Muscle of leg (tissue), 11 donors: Measurements from ENCODE around the gene GUCA2A. TPM values are rescaled to one million over a fixed set of nuclear protein-coding genes. Genes with fewer than 3 reads are reported as not detected.

Experiments
- DNase-seq: peaks from one replicate; pipeline ENCODE4 v3.0.0; 2013
- H3K27ac ChIP-seq: one replicate; pipeline ENCODE4 v1.5.1; 2013; ENCODE audit warnings: mild to moderate bottlenecking, low read length, control low read depth
- H3K27me3 ChIP-seq: one replicate; pipeline ENCODE4 v1.6.1; 2013; ENCODE audit warnings: low read length; ENCODE audit not compliant: control insufficient read depth, insufficient read depth
- H3K36me3 ChIP-seq: one replicate; pipeline ENCODE4 v1.6.1; 2013; ENCODE audit warnings: low read length; ENCODE audit not compliant: control insufficient read depth, insufficient read depth
- H3K4me1 ChIP-seq: one replicate; pipeline ENCODE4 v1.6.1; 2013; ENCODE audit warnings: low read length; ENCODE audit not compliant: control insufficient read depth, insufficient read depth
- H3K4me3 ChIP-seq: one replicate; pipeline ENCODE4 v1.5.1; 2013; ENCODE audit warnings: low read length, control low read depth
- H3K9me3 ChIP-seq: replicated peaks from 2 replicates; pipeline ENCODE4 v1.6.1; 2013; ENCODE audit warnings: low read depth, low read length; ENCODE audit not compliant: control insufficient read depth
- WGBS: methylation state at CpG from one replicate; pipeline ENCODE4 v1.1.5; 2013; ENCODE audit warnings: missing lambda C conversion rate; ENCODE audit not compliant: insufficient coverage; 5-methylcytosine and 5-hydroxymethylcytosine counted together
- polyA plus RNA-seq, 8 donors: library from polyadenylated mRNA; unstranded; fragments of 120-200 nt; gene quantifications; one replicate each; pipeline versions ENCODE4 v1.2.1 to v1.2.3, GENCODE V29; 2013; ENCODE audit warnings: inconsistent platforms in 1 of 8, low replicate concordance in 1 of 8; ENCODE audit not compliant: insufficient read length in 8 of 8, insufficient read depth in 1 of 8
- total RNA-seq: library from RNA; stranded (reverse); fragments of 120-200 nt; gene quantifications from one replicate; pipeline ENCODE4 v1.2.4, GENCODE V29; 2013

Gene GUCA2A
- total and polyA plus RNA-seq, 9 donors = 1.0 to 1.5 TPM; not detected in 7

DNA sequence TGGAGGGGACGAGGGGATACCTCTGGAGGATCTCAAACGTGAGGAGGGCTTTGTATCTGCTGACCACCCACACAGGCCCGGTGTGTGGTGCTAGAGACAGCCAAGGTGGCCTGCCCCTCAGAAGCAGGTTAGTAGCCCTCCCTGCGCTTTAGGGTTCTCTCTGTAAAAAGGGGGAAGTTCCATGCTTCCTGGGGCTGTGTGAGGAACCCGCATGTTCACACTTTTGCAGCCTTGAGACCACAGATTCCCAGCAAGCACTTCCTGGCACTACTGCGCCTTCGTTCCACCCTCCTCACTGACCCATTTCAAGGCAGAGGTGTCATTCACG, 19.2 kb downstream of the GUCA2A start:
- H3K4me1 ChIP-seq = peaks cover 23% of the 10 kb centered on the region
- H3K36me3 ChIP-seq = no peaks in the 10 kb centered on the region
- 41% methylated on average over 6 of the region's 8 CpGs for WGBS
- H3K4me3 ChIP-seq = no peak overlapping the region
- DNase-seq = no peak
- peaks cover 27% of the 10 kb centered on the region for H3K27me3 ChIP-seq
- H3K9me3 ChIP-seq = no peaks in the 10 kb centered on the region
- no peak overlapping the region for H3K27ac ChIP-seq

DNA sequence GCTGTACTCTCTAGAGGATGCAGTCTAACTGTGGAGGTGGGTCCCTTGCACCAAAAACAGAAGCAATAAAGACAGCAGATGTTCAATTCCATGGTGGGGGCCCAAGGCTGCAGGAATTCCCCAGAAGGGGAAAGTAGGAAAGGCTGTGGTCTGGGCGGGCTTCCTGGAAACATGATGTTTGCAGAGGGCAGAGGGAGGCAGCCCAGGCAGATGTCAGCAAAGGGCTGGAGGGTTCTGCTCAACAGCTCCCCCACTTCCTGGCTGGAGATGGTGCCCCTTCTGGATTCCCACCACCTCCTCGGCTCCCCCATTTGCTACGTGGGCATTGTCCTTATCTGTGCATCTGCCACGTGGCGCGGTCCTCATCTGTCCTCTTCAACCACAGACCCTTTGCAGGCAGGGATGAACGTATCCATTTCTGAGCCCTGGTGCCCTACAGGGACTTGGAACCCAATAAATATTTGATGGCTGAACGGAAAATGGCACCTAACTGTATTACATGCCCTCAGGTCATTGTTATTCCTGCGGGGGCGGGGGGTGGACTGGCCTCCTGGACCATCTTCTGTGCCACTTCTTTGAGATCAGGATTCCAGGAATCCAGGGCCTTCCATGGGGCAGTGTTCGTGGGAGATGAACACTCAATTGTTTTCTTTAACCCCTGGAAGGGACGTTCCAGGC, 19.7 kb downstream of the GUCA2A start:
- H3K4me3 ChIP-seq = no peak overlapping the region
- no peaks in the 10 kb centered on the region for H3K36me3 ChIP-seq
- no peak for DNase-seq
- H3K4me1 ChIP-seq = peaks cover 23% of the 10 kb centered on the region
- H3K27ac ChIP-seq = no peak overlapping the region
- H3K27me3 ChIP-seq = peaks cover 27% of the 10 kb centered on the region
- H3K9me3 ChIP-seq = no peaks in the 10 kb centered on the region
- WGBS = 72% methylated on average over 11 of the region's 12 CpGs

GRCh38 chr1:42143896-42144710, 20.4 kb downstream of the GUCA2A start:
- no peaks in the 10 kb centered on the region for H3K9me3 ChIP-seq
- H3K27ac ChIP-seq = no peak overlapping the region
- H3K4me1 ChIP-seq = peaks cover 23% of the 10 kb centered on the region
- 21% methylated on average over 5 of the region's 13 CpGs for WGBS
- H3K36me3 ChIP-seq = no peaks in the 10 kb centered on the region
- H3K27me3 ChIP-seq = peaks cover 27% of the 10 kb centered on the region
- H3K4me3 ChIP-seq = no peak overlapping the region
- peak; percentile 30 for DNase-seq

DNA sequence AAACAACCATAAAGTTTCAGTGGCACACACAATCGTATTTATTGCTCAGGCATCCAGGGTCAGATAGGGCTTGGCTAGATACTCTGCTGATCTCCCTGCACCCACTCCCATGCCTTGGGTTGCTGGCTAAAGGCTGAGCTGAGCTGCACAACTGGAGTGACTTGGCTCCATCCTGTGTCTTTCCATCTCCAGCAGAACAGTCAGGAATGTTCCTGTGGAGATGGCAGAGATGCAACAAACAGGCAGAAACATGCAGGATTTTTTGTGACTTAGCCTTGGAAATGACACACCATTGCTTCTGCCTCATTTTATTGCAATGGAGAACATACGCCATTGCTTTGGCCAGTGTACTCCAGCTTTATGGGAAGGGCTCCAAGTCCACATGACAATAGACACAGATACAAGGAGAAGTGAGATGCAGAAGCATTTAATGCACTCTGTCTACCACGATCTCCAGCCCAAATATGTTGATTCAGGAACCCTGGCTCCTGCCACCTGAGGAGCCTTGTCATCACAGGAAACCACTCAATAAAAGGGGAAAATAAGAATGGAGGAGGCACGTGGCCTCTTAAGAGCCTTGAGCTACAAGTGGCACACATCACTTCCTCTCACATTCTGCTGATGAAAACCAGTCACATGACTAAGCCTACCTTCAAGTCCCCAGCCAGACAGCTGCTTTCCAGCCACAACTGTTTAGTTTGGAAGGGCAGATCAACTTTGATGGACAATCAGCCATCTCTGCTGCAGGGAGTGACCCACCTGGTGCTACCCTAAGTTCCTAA, 21.5 kb downstream of the GUCA2A start:
- H3K27me3 ChIP-seq = peaks cover 27% of the 10 kb centered on the region
- peaks cover 23% of the 10 kb centered on the region for H3K4me1 ChIP-seq
- no peaks in the 10 kb centered on the region for H3K36me3 ChIP-seq
- DNase-seq = no peak
- WGBS = 41% methylated on average over 2 of the region's 4 CpGs
- H3K9me3 ChIP-seq = no peaks in the 10 kb centered on the region
- H3K27ac ChIP-seq = no peak overlapping the region
- no peak overlapping the region for H3K4me3 ChIP-seq

DNA sequence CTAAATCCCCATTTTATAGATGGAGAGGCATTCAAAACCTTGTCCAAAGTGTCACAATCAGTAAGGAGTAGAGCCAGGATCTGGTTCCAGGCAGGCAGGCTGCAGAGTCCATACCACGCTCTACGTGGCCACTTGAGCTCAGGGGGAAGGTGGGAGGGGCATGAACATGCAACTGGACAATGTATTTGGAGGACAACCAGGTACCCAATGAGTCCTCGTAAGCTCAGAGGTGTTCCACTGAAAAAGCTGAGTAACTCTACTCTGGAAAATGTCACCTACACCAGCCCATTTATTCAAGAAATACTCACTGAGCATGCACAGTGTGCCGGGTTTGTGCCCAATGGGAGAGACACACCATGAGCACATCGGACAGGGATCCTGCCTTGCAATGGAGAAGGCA, 22.6 kb downstream of the GUCA2A start:
- H3K27me3 ChIP-seq = peaks cover 27% of the 10 kb centered on the region
- no peaks in the 10 kb centered on the region for H3K9me3 ChIP-seq
- DNase-seq = no peak
- H3K4me3 ChIP-seq = no peak overlapping the region
- no peak overlapping the region for H3K27ac ChIP-seq
- WGBS = 66% methylated on average over 4 of the region's 5 CpGs
- H3K4me1 ChIP-seq = peaks cover 23% of the 10 kb centered on the region
- no peaks in the 10 kb centered on the region for H3K36me3 ChIP-seq

- 63% methylated on average over 1 of the region's 2 CpGs for WGBS
- Histone ChIP-seq H3K4me3 (no peak overlapping the region), H3K36me3 (no peaks in the 10 kb centered on the region), H3K9me3 (no peaks in the 10 kb centered on the region), H3K27ac (no peak overlapping the region), H3K27me3 (peaks cover 17% of the 10 kb centered on the region), H3K4me1 (peaks cover 17% of the 10 kb centered on the region)
- no peak for DNase-seq
These were observed 24.4 kb downstream of the GUCA2A start for GRCh38 chr1:42140191-42140590.

DNA sequence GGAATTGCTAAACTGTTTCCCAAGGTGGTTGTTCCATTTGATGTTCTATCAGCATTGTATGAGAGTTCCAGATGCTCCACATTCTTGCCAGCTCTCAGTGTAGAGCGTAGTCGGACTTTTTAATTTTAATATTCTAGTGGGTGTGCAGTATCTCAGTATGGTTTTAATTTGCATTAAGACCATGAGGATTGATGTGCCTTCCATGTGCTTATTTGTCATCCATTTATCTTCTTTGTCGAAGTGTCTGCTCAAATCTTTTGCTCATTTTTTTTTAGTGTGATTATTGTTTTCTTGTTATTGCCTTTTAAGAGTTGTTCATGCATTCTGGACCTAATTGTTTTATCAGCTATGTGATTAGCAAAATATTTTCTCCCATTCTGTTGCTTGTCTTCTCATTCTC, 25.1 kb downstream of the GUCA2A start:
- Histone ChIP-seq H3K4me3 (no peak overlapping the region), H3K9me3 (no peaks in the 10 kb centered on the region), H3K4me1 (peaks cover 10% of the 10 kb centered on the region), H3K27ac (no peak overlapping the region), H3K36me3 (no peaks in the 10 kb centered on the region), H3K27me3 (peaks cover 14% of the 10 kb centered on the region)
- WGBS = no CpG with 5 or more reads among the region's 3 CpGs
- DNase-seq = no peak

DNA sequence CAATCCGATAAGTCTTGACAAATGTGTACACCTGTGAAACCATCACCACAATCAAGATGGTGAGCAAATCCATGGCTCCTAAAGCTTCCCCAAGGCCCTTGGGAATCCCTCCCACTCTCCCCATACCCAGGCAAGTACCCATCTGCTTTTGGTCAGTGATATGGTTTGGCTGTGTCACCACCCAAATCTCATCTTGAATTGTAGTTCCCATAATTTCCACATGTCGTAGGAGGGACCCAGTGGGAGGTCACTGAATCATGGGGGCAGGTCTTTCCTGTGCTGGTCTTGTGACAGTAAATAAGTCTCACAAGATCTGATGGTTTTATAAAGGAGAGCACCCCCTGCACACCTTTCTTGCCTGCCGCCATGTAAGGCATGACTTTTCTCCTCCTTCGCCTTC, 26.0 kb downstream of the GUCA2A start:
- Histone ChIP-seq H3K9me3 (no peaks in the 10 kb centered on the region), H3K4me3 (no peak overlapping the region), H3K36me3 (no peaks in the 10 kb centered on the region), H3K4me1 (peaks cover 2% of the 10 kb centered on the region), H3K27me3 (peaks cover 10% of the 10 kb centered on the region), H3K27ac (no peak overlapping the region)
- 83% methylated on average over 1 of the region's 4 CpGs for WGBS
- DNase-seq = no peak

DNA sequence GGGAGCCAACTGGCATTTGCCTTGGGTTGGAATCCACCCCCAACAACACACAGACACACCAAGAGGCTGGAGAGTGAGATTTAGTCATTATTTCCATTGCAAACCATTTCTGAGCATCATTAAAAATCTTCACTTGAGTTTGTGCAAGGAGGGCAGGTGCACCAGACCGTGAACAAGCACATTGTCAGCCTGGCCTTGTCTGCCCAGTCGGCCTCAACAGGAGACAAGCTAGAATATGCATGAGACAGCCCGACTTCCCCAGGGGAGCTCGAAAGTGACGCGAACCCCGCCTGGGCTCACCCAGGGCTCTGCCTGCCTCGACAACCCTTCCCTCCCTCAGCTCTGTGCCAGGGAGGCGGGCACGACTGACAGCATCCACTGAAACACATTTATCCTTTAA, 26.8 kb downstream of the GUCA2A start:
- H3K27me3 ChIP-seq = peaks cover 8% of the 10 kb centered on the region
- no peaks in the 10 kb centered on the region for H3K4me1 ChIP-seq
- H3K36me3 ChIP-seq = no peaks in the 10 kb centered on the region
- H3K4me3 ChIP-seq = no peak overlapping the region
- H3K9me3 ChIP-seq = no peaks in the 10 kb centered on the region
- H3K27ac ChIP-seq = no peak overlapping the region
- 81% methylated on average over 9 of the region's 10 CpGs for WGBS
- DNase-seq = no peak

GRCh38 chr1:42136466-42136865, 28.1 kb downstream of the GUCA2A start:
- Histone ChIP-seq H3K36me3 (no peaks in the 10 kb centered on the region), H3K27me3 (peaks cover 2% of the 10 kb centered on the region), H3K4me1 (no peaks in the 10 kb centered on the region), H3K9me3 (no peaks in the 10 kb centered on the region), H3K27ac (no peak overlapping the region), H3K4me3 (no peak overlapping the region)
- no peak for DNase-seq
